Astrocyte of the hippocampus (primary cell): ENCODE data around the gene ATP6V0E2.

Experiments
- DNase-seq: peaks from one replicate; pipeline ENCODE4 v3.0.0; 2011; ENCODE audit warnings: low read depth, low spot score

The ATP6V0E2 gene

GRCh38 chr7:149864023-149864422 is 9.7 kb upstream of the ATP6V0E2 start:
- no peak for DNase-seq

- DNase-seq: no peak
These were observed 9.0 kb upstream of the ATP6V0E2 start for GRCh38 chr7:149864751-149865150.

DNA sequence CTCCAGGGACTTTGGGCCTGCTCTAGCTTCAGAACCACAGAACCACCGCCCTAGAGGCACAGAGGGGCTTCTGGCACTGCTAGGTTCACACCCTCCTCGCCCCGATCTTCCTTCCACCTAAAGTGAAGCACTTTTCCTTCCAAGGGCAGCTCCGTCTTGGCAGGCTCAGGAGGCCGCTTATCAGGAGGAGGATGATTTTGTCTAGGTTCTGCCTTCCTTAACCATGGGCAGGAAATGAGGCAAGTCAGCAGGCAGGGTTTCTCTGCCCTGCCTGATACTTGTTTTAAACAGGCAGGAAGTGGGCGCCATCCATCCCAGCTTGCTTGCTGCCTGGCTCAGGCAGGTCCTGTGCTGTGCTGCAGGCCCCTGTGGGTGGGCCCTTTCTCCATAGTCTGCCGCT is 8.3 kb upstream of the ATP6V0E2 start:
- no peak for DNase-seq

DNA sequence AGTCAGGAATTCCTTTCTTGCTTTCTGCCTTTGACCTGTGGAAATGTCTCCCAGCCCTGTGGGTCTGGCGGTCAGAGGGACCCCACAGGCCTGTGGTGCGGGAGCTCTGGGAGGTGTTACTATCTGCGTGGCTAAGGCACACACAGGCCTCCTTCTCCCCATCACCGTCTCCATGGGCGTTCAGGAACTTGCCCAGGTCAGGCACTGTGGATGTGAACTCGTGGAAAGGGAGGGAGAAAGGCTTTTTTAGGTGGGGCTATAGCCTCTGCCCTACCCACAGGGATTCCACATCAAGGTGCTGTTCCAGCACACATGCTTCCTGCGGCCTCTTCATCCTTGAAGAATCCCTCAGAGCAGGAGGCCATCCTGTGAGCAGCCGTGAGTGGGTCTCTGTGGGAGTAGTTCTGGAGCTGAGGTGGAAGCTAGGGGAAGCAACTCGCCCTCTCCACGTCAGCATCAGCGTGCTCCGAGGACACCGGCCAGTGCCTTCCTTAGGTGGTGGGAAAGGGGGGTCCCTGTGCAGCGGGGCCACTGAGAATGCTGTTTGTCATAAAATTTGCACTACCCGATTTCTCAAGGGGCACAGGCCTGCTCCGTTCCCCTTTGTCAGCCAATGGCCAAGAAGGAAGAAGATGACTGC is 7.5 kb upstream of the ATP6V0E2 start:
- no peak for DNase-seq

- DNase-seq: peak; percentile 83
These were observed 6.9 kb upstream of the ATP6V0E2 start for GRCh38 chr7:149866779-149867447.

DNA sequence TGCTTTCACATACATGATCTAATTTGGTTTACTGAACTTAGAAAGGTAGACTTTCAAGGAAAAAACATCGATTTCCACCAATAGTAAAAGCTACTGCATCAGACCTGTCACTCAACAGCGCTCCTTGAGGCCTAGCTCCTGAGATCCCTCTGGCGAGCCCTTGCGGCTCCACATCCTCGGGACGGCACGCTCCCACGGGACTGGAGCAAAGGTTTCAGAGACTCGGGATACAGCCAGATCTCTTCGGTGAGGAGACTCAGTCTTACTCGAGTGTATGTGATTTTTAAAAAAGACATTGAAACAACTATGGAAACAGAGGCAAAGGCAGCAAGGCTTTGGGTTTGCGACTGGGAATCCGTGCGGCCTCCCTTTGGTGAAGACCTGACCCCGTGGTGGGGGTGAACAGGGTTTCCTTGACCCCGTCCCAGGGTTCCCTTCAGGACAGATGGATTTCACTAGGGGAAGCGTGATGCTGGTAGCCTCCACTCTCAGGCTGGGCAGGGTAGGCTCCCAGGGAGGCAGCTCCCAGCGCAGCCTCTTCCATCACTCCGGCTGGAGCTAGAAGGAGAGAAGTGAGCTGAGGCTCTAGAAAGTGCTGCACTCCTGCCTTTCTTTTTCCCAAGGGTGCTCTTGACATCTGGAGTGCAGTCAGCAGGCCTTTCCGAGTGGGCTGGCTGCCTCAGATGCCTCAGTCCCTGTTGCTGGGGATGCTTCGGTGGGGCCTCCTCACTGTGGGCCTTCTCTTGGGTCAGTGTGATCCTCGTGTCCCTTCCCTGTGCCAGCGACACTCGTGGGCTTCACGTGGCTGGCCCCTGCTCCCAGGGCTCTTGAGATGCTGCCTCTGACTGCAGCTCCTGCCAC is 5.8 kb upstream of the ATP6V0E2 start:
- DNase-seq: no peak

DNA sequence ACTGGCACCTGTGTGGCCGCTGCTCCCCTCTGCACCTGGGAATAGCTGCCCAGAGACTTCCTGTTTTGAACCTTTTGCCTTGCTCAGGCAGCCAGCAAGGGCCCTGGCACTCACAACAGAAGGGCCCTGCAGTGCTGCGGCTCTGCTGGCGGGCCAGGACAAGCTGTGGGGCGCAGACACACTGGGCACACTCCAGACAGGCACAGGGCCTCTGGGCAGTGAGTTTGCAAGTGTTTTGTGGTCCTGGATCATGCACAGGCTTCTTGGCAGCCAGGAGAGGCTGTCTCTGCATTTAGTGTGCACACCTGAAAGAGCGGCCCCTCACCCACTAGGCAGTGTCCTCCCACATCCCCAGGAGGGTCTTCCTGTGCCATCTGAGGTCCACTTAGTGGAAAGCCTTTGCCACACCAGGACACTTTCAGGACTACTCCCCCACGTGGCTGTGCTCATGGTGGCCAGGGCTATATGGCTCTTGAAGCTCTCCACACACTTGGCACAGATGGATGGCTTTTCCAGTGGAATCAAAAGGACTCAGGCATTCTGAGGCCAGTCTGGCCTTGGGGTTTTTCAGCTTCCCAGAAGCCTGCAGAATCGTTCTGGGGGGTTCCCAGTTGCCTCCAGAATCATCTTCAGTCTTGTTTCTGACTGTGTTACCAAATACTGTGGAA is 5.0 kb upstream of the ATP6V0E2 start:
- DNase-seq: no peak

GRCh38 chr7:149869291-149869650 is 4.5 kb upstream of the ATP6V0E2 start:
- DNase-seq: no peak

DNA sequence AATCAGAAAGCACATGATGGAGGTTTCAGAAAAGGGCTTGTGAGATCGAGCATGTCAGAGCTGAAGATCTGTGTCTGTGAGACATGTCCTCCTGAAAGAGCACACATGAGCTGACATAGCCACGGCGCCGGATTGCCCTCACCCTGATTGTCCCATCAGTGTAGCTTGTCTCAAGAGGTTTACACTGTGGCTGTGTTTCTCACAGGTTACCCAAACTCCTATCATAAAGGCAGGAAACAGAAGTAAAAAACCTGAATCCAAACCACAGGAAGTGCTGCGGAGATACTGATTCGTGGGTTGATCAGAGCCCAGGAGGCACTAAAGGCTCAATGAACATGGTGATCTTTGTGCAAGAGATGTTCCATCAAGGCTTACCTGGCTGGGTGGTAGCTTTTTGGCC is 3.9 kb upstream of the ATP6V0E2 start:
- DNase-seq: no peak

- DNase-seq: no peak
These were observed 3.5 kb upstream of the ATP6V0E2 start for GRCh38 chr7:149870274-149870673.

DNA sequence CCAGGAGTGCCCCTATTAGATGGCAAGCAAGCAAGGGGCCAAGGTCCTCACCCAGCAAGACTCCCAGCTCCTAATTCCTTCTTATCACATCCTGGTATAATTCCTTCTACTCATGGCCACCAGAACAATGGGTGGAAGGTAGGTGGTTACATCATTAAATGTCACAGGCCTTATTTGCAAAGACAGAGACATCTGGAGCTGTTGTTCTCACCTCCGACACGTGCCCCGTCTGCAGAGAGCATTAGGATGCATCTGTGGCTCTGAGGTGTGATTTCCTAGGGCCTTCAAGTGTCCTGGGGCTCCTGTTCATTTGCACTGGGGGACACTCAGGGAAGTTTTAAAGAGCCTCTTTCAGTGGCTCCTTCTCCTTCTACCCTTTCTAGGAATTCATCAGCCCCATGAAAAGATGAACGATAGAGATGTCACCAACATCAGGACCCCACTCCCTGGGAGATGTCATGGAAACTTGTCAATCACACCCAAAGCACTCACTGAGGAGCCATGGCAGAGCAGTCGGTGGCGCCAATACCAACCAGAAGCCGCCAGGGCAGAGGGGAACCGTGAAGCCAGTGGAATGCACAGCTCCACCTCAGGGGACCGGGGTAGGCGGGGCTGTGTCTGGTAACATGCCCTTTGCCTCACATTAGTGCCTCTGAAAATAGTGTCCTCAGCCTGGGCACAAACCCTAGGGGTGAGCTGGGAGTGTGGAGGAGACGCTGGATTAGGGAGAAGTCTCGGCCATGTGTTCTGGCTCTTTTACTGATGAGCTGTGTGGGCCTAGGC is 2.9 kb upstream of the ATP6V0E2 start:
- DNase-seq: no peak

DNA sequence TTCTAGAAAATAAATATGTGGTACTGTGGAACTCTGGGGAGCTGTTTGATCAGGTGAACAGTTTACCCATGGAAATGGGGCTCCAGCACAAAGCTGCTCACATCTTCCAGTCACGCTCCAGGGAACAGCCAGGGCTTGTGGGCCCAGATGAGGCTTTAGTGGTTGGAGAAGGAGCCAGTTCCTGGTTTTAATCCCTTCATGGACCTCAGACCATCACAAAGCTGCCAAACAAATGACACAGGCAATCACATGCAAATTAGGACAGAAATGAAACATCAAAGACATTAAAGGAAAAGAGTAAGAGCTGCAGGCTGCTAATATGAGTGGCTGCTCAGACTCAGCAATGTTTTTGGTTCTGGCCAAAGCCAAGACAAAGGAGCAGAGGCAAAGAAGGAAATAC is 2.2 kb upstream of the ATP6V0E2 start:
- DNase-seq: peak; percentile 79

DNA sequence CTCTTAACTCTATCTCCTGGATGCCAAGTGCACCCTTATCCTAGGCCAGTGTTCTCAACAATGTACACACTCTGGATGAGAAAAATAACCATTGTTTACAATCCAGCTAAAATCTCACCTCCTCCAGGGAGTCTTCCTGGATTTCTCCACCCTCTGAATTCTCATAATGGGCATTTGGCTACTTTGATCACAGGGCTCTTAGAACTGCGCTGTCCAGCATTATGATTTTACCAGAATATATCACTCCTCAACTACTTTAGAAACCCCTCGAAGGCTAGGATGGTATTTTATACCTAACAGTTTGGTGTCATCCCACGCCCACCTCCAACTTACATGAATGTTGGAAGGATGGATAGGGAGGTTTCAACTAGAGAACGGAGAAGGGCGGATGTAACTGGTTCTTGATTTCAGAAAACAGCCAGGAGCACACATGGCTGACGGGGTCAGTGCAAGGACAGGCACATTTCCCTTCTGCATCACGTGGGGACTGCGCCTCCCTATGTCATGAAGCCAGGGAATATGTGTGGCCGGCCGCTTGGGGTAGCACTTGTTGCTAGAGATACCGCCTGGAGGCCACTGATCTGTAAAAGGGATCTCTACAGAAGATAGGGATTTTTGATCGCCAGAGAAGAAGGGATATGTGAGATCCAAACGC is 1.2 kb upstream of the ATP6V0E2 start:
- peak; percentile 79 for DNase-seq

DNA sequence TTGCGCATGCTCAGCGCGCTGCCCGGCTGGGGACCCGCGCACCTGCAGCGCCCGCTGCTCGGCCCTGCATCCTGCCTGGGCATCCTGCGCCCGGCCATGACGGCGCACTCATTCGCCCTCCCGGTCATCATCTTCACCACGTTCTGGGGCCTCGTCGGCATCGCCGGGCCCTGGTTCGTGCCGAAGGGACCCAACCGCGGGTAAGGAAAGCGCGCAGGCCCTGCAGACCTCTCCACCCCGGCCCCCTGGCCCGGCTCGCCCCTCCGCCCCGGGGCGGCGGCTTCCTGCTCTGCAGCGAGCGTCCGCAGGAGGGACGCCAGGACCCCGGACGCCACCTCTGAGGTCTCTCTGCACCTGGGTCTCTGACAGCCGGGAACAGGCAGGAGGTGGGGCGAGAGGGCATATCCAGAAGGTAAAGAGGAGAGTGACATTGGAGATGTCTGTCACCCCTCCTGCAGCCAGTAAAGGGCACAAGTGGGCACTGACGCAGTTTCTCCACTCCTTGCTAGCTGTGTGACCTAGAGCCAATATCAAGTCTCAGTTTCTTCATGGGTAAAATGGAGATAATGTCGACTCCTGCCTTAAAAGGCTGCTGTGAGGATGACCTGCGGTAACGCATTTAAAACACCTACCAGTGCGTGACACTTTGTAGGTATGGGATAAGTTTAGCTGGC is 338 bp downstream of the ATP6V0E2 start:
- DNase-seq: no peak

GRCh38 chr7:149874644-149875028 is 867 bp downstream of the ATP6V0E2 start:
- DNase-seq: no peak

- no peak for DNase-seq
These were observed 1.6 kb downstream of the ATP6V0E2 start for GRCh38 chr7:149875396-149875795.

GRCh38 chr7:149877890-149878522 is 4.2 kb downstream of the ATP6V0E2 start:
- no peak for DNase-seq

- DNase-seq: no peak
These were observed 4.8 kb downstream of the ATP6V0E2 start for GRCh38 chr7:149878523-149878921.

DNA sequence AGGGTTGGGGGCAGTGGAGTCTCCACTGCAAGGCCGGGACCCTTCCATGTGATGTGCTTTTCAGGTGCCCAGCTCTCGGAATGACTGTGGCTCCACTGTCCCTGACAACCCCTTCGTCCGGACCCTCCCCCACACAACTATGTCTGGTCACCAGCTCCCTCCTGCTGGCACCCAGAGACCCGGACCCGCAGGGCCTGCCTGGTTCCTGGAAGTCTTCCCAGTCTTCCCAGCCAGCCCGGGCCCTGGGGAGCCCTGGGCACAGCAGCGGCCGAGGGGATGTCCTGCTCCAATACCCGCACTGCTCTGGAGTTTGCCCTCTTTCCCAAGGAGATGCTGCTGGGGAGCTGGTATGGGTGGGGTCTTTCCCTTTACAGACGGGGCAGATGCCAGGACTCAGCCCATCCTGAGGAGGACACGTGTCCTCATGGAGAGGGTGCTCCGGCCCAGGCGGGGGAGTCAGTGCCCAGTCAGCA is 5.5 kb downstream of the ATP6V0E2 start:
- DNase-seq: no peak
